Uterus (tissue), 4 donors: ENCODE measurements around the gene OPN5. TPM values are rescaled to one million over a fixed set of nuclear protein-coding genes. Genes with fewer than 3 reads are reported as not detected.

Experiments used
- DNase-seq, 2 donors: peaks; one replicate each; pipeline ENCODE4 v3.0.0-alpha.2; 2019 to 2020
- H3K27ac ChIP-seq, 2 donors: fragments of 200-600 bp; sonication (generic); 1 replicate in 1 of 2; 2 replicates in 1 of 2; pipeline ENCODE4 v1.5.1; 2016 to 2018
- H3K27me3 ChIP-seq, 2 donors: fragments of 200-600 bp; sonication (generic); one replicate each; pipeline ENCODE4 v1.5.1; 2018 to 2019; ENCODE audit warnings: control low read depth in 1 of 2
- H3K36me3 ChIP-seq, 2 donors: fragments of 200-600 bp; sonication (generic); one replicate each; pipeline ENCODE4 v1.5.1; 2019; ENCODE audit warnings: control low read depth in 1 of 2
- H3K4me1 ChIP-seq, 2 donors: fragments of 200-600 bp; sonication (generic); one replicate each; pipeline ENCODE4 v1.5.1; 2018 to 2019; ENCODE audit warnings: control low read depth in 1 of 2
- H3K4me3 ChIP-seq, 2 donors: fragments of 200-600 bp; sonication (generic); 1 replicate in 1 of 2; 2 replicates in 1 of 2; pipeline ENCODE4 v1.5.1; 2018 to 2019; ENCODE audit warnings: mild to moderate bottlenecking in 1 of 2
- H3K9me3 ChIP-seq, 2 donors: fragments of 200-600 bp; sonication (generic); one replicate each; pipeline ENCODE4 v1.5.1; 2019; ENCODE audit warnings: control low read depth in 1 of 2
- POLR2A ChIP-seq, 2 donors: fragments of 450-650 bp; IDR thresholded peaks; one replicate each; pipeline ENCODE4 v1.6.1; 2016; ENCODE audit warnings: antibody characterized with exemption in 2 of 2, mild to moderate bottlenecking in 1 of 2, moderate library complexity in 1 of 2
- intact Hi-C: fragments of 100-400 bp; cut with DNase I; formaldehyde crosslinking; loops from one replicate; pipeline ENCODE4 v1.15.1; 2023; ENCODE audit warnings: low total_unique reads
- total RNA-seq, 4 donors: library from RNA; depleted of rRNA in 3 of 4; stranded (reverse); fragments of >200 nt in 3 of 4; gene quantifications; one replicate each; pipeline versions ENCODE4 v1.1.0 to v1.2.4, GENCODE V29; 2014 to 2023
- TF ChIP-seq, protein P1 (sequence below), 4 experiments: fragments of 200-600 bp in 2 of 4; fragments of 450-650 bp in 2 of 4; sonication (generic) in 2 of 4; IDR thresholded peaks; one replicate each; pipeline ENCODE4 v1.5.1; 2016 to 2019; ENCODE audit warnings: antibody characterized with exemption in 4 of 4, mild to moderate bottlenecking in 2 of 4, moderate library complexity in 1 of 4
- donor health status: DM: yes; HTN: yes; CAD: no.

The OPN5 gene
- total RNA-seq, 4 donors from 2014 or later, result not detected

DNA sequence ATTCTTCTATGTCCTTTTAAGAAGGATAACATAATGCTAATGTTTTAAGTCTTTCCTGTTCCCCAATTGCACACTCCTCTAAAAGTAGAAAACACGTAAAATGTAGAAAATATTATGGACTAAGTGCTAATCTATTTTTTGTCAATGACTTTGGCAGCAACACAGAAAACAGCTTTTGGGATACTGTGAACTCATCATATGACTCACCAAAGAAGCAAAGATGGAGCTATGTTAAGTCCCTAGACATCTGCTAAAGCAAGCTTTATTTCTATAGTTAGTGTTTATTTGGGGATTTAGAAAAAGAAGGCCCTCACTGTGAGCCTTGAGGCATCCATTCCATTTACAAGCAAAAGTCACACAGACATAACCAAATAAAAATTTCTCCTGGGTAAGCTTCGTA lies 23.0 kb downstream of the OPN5 start:
- no peaks in the 10 kb centered on the region for H3K9me3 ChIP-seq
- H3K4me1 ChIP-seq, result no peaks in the 10 kb centered on the region
- no peaks in the 10 kb centered on the region for H3K27me3 ChIP-seq
- no peak overlapping the region for H3K27ac ChIP-seq
- TF ChIP-seq POLR2A (IDR thresholded peaks at IDR 0.05), result no peak
- no peak overlapping the region for H3K4me3 ChIP-seq
- DNase-seq, result no peak
- intact Hi-C loops, result no loop called here
- no peaks in the 10 kb centered on the region for H3K36me3 ChIP-seq

DNA sequence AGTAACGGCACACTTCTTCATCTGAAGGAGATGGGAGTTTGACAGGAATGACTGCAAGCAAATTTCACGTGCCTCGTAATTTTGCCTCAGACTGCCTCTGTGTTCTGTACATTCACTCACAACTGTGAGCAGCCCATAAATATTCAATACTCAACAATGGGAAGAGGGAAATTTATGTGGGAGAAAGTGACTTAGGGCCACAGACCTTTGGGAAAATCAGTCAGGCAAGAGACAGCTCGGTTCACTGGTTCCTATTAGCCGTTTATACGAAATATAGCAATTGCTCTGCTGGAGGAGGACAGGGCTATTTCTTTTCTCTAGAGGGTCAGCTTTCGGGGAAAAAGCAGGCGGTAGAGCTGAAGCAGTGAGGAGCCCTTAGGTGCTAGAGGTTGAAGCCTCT lies 28.0 kb downstream of the OPN5 start:
- intact Hi-C loops, result no loop called here

DNA sequence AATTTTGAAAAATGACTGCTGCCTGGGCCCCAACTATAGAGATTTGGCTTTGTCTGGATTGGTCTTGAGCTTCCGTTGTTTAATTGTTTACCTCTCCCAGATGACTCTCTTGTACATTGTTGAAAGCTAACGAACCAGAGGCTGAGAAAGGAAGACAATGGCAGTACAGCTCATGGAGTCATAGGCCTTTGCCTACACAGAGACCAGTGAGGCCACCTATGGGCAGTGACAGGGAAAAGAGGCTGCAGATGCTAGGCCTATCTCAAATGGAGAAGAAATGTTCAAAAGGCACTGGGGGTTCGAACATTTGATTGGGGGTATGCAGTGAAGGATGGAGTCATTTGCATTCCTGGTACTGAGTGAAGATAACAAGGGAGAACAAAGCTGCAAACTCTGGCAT lies 29.1 kb downstream of the OPN5 start:
- Histone ChIP-seq H3K27ac (no peak overlapping the region), H3K4me1 (no peaks in the 10 kb centered on the region), H3K27me3 (no peaks in the 10 kb centered on the region), H3K36me3 (no peaks in the 10 kb centered on the region), H3K4me3 (no peak overlapping the region), H3K9me3 (no peaks in the 10 kb centered on the region)
- intact Hi-C loops, result no loop called here
- no peak for DNase-seq
- TF ChIP-seq, protein P1, sequence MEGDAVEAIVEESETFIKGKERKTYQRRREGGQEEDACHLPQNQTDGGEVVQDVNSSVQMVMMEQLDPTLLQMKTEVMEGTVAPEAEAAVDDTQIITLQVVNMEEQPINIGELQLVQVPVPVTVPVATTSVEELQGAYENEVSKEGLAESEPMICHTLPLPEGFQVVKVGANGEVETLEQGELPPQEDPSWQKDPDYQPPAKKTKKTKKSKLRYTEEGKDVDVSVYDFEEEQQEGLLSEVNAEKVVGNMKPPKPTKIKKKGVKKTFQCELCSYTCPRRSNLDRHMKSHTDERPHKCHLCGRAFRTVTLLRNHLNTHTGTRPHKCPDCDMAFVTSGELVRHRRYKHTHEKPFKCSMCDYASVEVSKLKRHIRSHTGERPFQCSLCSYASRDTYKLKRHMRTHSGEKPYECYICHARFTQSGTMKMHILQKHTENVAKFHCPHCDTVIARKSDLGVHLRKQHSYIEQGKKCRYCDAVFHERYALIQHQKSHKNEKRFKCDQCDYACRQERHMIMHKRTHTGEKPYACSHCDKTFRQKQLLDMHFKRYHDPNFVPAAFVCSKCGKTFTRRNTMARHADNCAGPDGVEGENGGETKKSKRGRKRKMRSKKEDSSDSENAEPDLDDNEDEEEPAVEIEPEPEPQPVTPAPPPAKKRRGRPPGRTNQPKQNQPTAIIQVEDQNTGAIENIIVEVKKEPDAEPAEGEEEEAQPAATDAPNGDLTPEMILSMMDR (IDR thresholded peaks at IDR 0.05), result no peak
- no peak for TF ChIP-seq POLR2A (IDR thresholded peaks at IDR 0.05)

More for the DNA sequence above, 28.0 kb downstream of the OPN5 start:
- TF ChIP-seq POLR2A (IDR thresholded peaks at IDR 0.05), result no peak
- TF ChIP-seq, protein P1 (IDR thresholded peaks at IDR 0.05), result no peak
- H3K9me3 ChIP-seq, result no peaks in the 10 kb centered on the region
- H3K27me3 ChIP-seq, result no peaks in the 10 kb centered on the region
- no peaks in the 10 kb centered on the region for H3K36me3 ChIP-seq
- no peak overlapping the region for H3K27ac ChIP-seq
- H3K4me3 ChIP-seq, result no peak overlapping the region
- no peak for DNase-seq
- H3K4me1 ChIP-seq, result no peaks in the 10 kb centered on the region

DNA sequence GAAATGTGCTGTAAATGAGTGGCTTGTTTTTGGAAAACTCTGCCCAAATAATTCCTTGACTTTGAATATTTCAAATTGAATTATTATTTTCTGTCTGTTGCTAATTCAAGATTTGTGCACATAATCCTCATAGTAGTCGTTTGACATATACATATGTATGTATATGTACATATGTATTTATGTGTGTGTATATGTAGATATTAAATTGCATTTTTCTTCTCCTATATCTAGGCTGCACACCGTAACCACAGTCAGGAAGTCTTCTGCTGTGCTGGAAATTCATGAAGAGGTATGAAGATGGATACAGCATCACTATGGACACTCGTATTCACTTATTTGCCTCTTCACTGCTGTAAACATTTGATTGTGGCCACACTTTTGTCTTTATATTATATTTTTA lies 29.6 kb downstream of the OPN5 start:
- intact Hi-C loops, result no loop called here
- H3K9me3 ChIP-seq, result no peaks in the 10 kb centered on the region
- H3K27me3 ChIP-seq, result no peaks in the 10 kb centered on the region
- no peaks in the 10 kb centered on the region for H3K4me1 ChIP-seq
- H3K4me3 ChIP-seq, result no peak overlapping the region
- no peaks in the 10 kb centered on the region for H3K36me3 ChIP-seq
- DNase-seq, result no peak
- no peak for TF ChIP-seq POLR2A (IDR thresholded peaks at IDR 0.05)
- TF ChIP-seq, protein P1 (IDR thresholded peaks at IDR 0.05), result no peak
- H3K27ac ChIP-seq, result no peak overlapping the region

DNA sequence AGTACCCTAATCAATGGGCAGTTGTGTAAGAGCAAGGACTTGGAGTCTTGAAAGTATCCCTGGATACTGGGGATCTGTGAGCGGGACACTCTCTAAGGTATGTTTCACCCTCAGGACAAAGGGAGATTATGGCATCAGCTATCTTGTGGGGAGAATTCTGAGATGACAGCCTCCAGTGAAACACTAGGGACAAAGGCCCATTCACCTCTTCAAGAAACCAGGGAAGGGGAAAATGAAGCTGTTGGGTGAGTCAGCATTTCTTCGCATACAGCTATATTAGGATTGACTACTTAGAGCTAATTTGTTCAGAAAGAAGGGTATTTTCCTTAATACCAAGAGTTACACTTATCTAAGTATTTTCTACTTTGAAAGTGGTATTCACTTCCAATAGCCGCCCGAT lies 35.9 kb downstream of the OPN5 start:
- Histone ChIP-seq H3K27ac (no peak overlapping the region), H3K9me3 (no peaks in the 10 kb centered on the region), H3K4me3 (no peak overlapping the region), H3K36me3 (no peaks in the 10 kb centered on the region), H3K4me1 (no peaks in the 10 kb centered on the region), H3K27me3 (no peaks in the 10 kb centered on the region)
- no peak for TF ChIP-seq POLR2A (IDR thresholded peaks at IDR 0.05)
- TF ChIP-seq, protein P1 (IDR thresholded peaks at IDR 0.05), result no peak
- intact Hi-C loops, result no loop called here
- no peak for DNase-seq

DNA sequence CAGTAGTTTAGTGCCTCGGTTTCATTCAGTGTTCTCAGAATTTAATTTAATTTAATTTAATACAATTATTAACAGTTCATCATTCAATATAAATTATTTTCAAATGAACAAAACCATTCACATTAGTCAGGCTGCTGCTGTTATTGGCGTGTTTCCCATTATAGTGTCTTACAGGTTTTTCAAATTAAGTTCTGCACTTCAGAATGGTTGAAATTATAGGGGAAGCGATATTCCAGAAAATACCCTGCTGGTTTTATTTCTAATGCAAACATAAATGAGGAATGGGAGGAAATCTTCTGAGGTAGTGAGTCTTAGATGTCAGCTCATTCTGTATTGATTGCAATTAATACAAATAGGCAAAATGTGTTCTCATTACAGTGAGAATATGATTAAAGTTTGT lies 37.6 kb downstream of the OPN5 start:
- TF ChIP-seq, protein P1 (IDR thresholded peaks at IDR 0.05), result no peak
- TF ChIP-seq POLR2A (IDR thresholded peaks at IDR 0.05), result no peak
- Histone ChIP-seq H3K4me3 (no peak overlapping the region), H3K36me3 (no peaks in the 10 kb centered on the region), H3K27ac (no peak overlapping the region), H3K4me1 (no peaks in the 10 kb centered on the region), H3K27me3 (no peaks in the 10 kb centered on the region), H3K9me3 (no peaks in the 10 kb centered on the region)
- intact Hi-C loops, result no loop called here
- no peak for DNase-seq
